Neural cell (in vitro differentiated cells): ENCODE results near the gene COL6A3. TPM values are rescaled to one million over a fixed set of nuclear protein-coding genes. Genes with fewer than 3 reads are reported as not detected.

Experiments used
- H2AFZ ChIP-seq: fragments of 200-600, 300-800 bp; sonication (generic), shearing (Covaris generic); 2 replicates; pipeline ENCODE4 v1.6.0; 2014; ENCODE audit warnings: low read depth, mild to moderate bottlenecking, antibody characterized with exemption, low read length, moderate library complexity
- H3F3A ChIP-seq: fragments of 200-600 bp; shearing (Covaris generic); 2 replicates; pipeline ENCODE4 v1.6.1; 2016; ENCODE audit warnings: mild to moderate bottlenecking, moderate library complexity, mixed read lengths, antibody characterized with exemption, low read length; ENCODE audit not compliant: insufficient read depth, poor library complexity, severe bottlenecking
- H3K27ac ChIP-seq: fragments of 200-600, 300-800 bp; sonication (generic), shearing (Covaris generic); 2 replicates; pipeline ENCODE4 v1.5.1; 2014; ENCODE audit warnings: mild to moderate bottlenecking, low read length, moderate library complexity
- H3K27me3 ChIP-seq: fragments of 300-800, 200-600 bp; sonication (generic), shearing (Covaris generic); 2 replicates; pipeline ENCODE4 v1.6.0; 2014; ENCODE audit warnings: mild to moderate bottlenecking, low read depth, low read length, moderate library complexity; ENCODE audit not compliant: insufficient read depth
- H3K36me3 ChIP-seq: fragments of 300-800, 200-600 bp; sonication (generic), shearing (Covaris generic); 2 replicates; pipeline ENCODE4 v1.5.1; 2014; ENCODE audit warnings: mild to moderate bottlenecking, antibody characterized with exemption, low read length, moderate library complexity; ENCODE audit not compliant: insufficient read depth
- H3K4me2 ChIP-seq: fragments of 300-800, 200-600 bp; sonication (generic), shearing (Covaris generic); 2 replicates; pipeline ENCODE4 v1.6.0; 2014; ENCODE audit warnings: mild to moderate bottlenecking, low read length
- H3K4me3 ChIP-seq: fragments of 300-800, 200-600 bp; sonication (generic), shearing (Covaris generic); 2 replicates; pipeline ENCODE4 v1.5.1; 2014; ENCODE audit warnings: mild to moderate bottlenecking, low read length, moderate library complexity
- H3K79me2 ChIP-seq: fragments of 200-600 bp; shearing (Covaris generic); replicated peaks from 2 replicates; pipeline ENCODE4 v1.6.0; 2014; ENCODE audit warnings: mild to moderate bottlenecking, low read length, moderate library complexity; ENCODE audit not compliant: insufficient read depth
- H3K9ac ChIP-seq: fragments of 300-800, 200-600 bp; sonication (generic), shearing (Covaris generic); 2 replicates; pipeline ENCODE4 v1.6.1; 2016; ENCODE audit warnings: mild to moderate bottlenecking, low read length, mixed read lengths
- H3K9me2 ChIP-seq: fragments of 200-600 bp; shearing (Covaris generic); 2 replicates; pipeline ENCODE4 v1.6.1; 2016; ENCODE audit warnings: mild to moderate bottlenecking, low read length, mixed read lengths; ENCODE audit not compliant: insufficient read depth
- H3K9me3 ChIP-seq: fragments of 200-600, 300-800 bp; sonication (generic), shearing (Covaris generic); 2 replicates; pipeline ENCODE4 v1.6.1; 2016; ENCODE audit warnings: mild to moderate bottlenecking, mixed run types, low read length, moderate library complexity, mixed read lengths
- H4K20me1 ChIP-seq: fragments of 200-600 bp; shearing (Covaris generic); 2 replicates; pipeline ENCODE4 v1.6.1; 2016; ENCODE audit warnings: mild to moderate bottlenecking, mixed run types; ENCODE audit not compliant: insufficient read depth
- EP300 ChIP-seq: fragments of 450-650 bp; conservative IDR thresholded peaks from 2 replicates; pipeline ENCODE4 v1.6.1; 2014; ENCODE audit warnings: antibody characterized with exemption, mild to moderate bottlenecking, moderate library complexity; ENCODE audit not compliant: poor library complexity, severe bottlenecking
- EZH2 ChIP-seq: fragments of 200-600, 300-800 bp; shearing (Covaris generic), sonication (generic); IDR thresholded peaks from 2 replicates; pipeline ENCODE4 v1.6.1; 2014; ENCODE audit warnings: antibody characterized with exemption, low read length, borderline replicate concordance, mild to moderate bottlenecking; ENCODE audit not compliant: insufficient read depth, poor library complexity, severe bottlenecking
- MXI1 ChIP-seq: fragments of 450-650 bp; conservative IDR thresholded peaks from 2 replicates; pipeline ENCODE4 v1.6.1; 2014; ENCODE audit warnings: antibody characterized with exemption, mild to moderate bottlenecking; ENCODE audit not compliant: poor library complexity, severe bottlenecking
- POLR2AphosphoS5 ChIP-seq: IDR thresholded peaks from 2 replicates; pipeline ENCODE4 v1.6.1; 2012
- RAD21 ChIP-seq: fragments of 450-650 bp; conservative IDR thresholded peaks from 2 replicates; pipeline ENCODE4 v1.6.1; 2014; ENCODE audit warnings: antibody characterized with exemption, mild to moderate bottlenecking, moderate library complexity
- SMC3 ChIP-seq: fragments of 450-650 bp; conservative IDR thresholded peaks from 2 replicates; pipeline ENCODE4 v1.6.1; 2014; ENCODE audit warnings: antibody characterized with exemption, mild to moderate bottlenecking, moderate library complexity; ENCODE audit not compliant: poor library complexity
- TAF1 ChIP-seq: IDR thresholded peaks from 2 replicates; pipeline ENCODE4 v1.6.1; 2012; ENCODE audit warnings: low read depth
- polyA plus RNA-seq: library from polyadenylated mRNA; depleted of rRNA; stranded (reverse); fragments of >200 nt; gene quantifications from 2 replicates; pipeline ENCODE4 v1.2.3, GENCODE V29; 2014
- TF ChIP-seq, protein P1 (sequence below): fragments of 450-650 bp; IDR thresholded peaks from 2 replicates; pipeline ENCODE4 v1.5.1; 2014; ENCODE audit warnings: antibody characterized with exemption, mild to moderate bottlenecking, moderate library complexity; ENCODE audit not compliant: poor library complexity, severe bottlenecking
- TF ChIP-seq, protein P2 (sequence below): IDR thresholded peaks from 2 replicates; pipeline ENCODE4 v1.6.1; 2012; ENCODE audit warnings: borderline replicate concordance

COL6A3 gene
- polyA plus RNA-seq, 1 donor from 2014 or later: 0.05 TPM

DNA sequence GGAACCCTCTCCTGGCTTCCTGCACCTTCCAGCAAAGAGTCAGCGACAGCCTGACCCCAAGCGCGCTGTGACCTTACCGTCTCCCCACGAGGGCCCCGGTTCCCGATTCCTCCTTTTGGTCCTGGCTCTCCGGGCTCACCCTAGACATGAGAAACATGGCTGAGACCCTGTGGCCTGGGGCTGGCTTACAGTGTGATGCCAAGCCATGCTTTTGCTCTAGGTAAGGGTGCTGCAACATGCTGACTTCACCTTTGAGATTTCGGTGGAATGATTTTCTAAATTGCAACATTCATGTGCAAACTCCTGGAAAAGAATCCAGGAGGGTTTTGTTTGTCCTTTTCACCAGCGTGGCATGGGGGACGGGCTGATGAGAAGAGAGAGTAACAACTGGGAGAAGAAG is 63.9 kb downstream of the COL6A3 start:
- Histone ChIP-seq H3K9ac (no peak overlapping the region), H3K9me2 (no peaks in the 10 kb centered on the region), H4K20me1 (no peaks in the 10 kb centered on the region), H3F3A (no peaks in the 10 kb centered on the region), H3K4me2 (no peak overlapping the region), H3K79me2 (no peaks in the 10 kb centered on the region), H3K27ac (no peak overlapping the region), H3K4me3 (no peak overlapping the region), H3K27me3 (no peaks in the 10 kb centered on the region), H2AFZ (no peak overlapping the region), H3K9me3 (no peaks in the 10 kb centered on the region), H3K36me3 (no peaks in the 10 kb centered on the region)
- TF ChIP-seq EZH2 (no peak), MXI1 (no peak), RAD21 (no peak), TAF1 (no peak), POLR2AphosphoS5 (no peak), SMC3 (no peak), EP300 (no peak)
- TF ChIP-seq, protein P1, sequence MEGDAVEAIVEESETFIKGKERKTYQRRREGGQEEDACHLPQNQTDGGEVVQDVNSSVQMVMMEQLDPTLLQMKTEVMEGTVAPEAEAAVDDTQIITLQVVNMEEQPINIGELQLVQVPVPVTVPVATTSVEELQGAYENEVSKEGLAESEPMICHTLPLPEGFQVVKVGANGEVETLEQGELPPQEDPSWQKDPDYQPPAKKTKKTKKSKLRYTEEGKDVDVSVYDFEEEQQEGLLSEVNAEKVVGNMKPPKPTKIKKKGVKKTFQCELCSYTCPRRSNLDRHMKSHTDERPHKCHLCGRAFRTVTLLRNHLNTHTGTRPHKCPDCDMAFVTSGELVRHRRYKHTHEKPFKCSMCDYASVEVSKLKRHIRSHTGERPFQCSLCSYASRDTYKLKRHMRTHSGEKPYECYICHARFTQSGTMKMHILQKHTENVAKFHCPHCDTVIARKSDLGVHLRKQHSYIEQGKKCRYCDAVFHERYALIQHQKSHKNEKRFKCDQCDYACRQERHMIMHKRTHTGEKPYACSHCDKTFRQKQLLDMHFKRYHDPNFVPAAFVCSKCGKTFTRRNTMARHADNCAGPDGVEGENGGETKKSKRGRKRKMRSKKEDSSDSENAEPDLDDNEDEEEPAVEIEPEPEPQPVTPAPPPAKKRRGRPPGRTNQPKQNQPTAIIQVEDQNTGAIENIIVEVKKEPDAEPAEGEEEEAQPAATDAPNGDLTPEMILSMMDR: no peak
- TF ChIP-seq, protein P2, sequence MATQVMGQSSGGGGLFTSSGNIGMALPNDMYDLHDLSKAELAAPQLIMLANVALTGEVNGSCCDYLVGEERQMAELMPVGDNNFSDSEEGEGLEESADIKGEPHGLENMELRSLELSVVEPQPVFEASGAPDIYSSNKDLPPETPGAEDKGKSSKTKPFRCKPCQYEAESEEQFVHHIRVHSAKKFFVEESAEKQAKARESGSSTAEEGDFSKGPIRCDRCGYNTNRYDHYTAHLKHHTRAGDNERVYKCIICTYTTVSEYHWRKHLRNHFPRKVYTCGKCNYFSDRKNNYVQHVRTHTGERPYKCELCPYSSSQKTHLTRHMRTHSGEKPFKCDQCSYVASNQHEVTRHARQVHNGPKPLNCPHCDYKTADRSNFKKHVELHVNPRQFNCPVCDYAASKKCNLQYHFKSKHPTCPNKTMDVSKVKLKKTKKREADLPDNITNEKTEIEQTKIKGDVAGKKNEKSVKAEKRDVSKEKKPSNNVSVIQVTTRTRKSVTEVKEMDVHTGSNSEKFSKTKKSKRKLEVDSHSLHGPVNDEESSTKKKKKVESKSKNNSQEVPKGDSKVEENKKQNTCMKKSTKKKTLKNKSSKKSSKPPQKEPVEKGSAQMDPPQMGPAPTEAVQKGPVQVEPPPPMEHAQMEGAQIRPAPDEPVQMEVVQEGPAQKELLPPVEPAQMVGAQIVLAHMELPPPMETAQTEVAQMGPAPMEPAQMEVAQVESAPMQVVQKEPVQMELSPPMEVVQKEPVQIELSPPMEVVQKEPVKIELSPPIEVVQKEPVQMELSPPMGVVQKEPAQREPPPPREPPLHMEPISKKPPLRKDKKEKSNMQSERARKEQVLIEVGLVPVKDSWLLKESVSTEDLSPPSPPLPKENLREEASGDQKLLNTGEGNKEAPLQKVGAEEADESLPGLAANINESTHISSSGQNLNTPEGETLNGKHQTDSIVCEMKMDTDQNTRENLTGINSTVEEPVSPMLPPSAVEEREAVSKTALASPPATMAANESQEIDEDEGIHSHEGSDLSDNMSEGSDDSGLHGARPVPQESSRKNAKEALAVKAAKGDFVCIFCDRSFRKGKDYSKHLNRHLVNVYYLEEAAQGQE: no peak

DNA sequence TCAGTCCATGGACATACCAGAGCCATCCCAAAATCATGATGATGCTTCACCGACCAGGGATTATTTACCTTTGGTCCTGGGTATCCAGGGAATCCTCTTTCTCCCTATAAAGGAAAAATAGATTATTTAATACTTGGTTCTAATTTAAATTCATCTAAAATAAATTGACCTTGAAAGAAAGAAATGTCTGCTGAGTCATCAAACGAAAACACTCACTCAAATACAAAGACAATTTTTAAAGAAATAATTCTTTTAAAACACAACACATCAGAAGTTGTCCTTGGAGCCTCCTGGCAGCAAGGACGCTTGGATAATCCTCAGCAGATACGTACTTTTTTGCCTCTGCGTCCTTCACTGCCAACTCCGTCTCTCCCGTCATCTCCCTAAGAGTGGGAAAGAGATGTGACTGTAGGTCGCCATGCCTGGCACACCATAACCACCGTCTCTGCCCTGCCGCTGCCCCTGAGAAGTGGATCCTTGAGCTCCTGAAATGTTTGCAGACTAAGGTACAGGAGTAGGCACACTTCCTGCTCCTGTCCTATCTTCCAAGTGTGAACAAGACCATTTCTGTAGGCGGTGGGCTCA is 65.6 kb downstream of the COL6A3 start:
- H3K4me2 ChIP-seq: no peak overlapping the region
- no peaks in the 10 kb centered on the region for H3K9me3 ChIP-seq
- no peaks in the 10 kb centered on the region for H3K36me3 ChIP-seq
- no peaks in the 10 kb centered on the region for H3K27me3 ChIP-seq
- H2AFZ ChIP-seq: no peak overlapping the region
- no peaks in the 10 kb centered on the region for H3K79me2 ChIP-seq
- H3K4me3 ChIP-seq: no peak overlapping the region
- no peaks in the 10 kb centered on the region for H3K9me2 ChIP-seq
- H3K9ac ChIP-seq: no peak overlapping the region
- H3K27ac ChIP-seq: no peak overlapping the region
- TF ChIP-seq POLR2AphosphoS5: no peak
- TF ChIP-seq EP300: no peak
- TF ChIP-seq TAF1: no peak
- no peak for TF ChIP-seq RAD21
- TF ChIP-seq MXI1: no peak
- H3F3A ChIP-seq: no peaks in the 10 kb centered on the region
- H4K20me1 ChIP-seq: no peaks in the 10 kb centered on the region
